ENCODE measurements around the gene NOS3.

NOS3 gene

GRCh38 chr7:150990416-150991186 is at the start of gene NOS3:
TSS of gene NOS3 (plus strand) at chr7:150991017. CDS start at chr7:150993804, 2,787 bp downstream.
- no peak for DNase-seq

- DNase-seq: no peak
Observed at GRCh38 chr7:150941351-150942000, 49.3 kb upstream of the NOS3 start.

DNA sequence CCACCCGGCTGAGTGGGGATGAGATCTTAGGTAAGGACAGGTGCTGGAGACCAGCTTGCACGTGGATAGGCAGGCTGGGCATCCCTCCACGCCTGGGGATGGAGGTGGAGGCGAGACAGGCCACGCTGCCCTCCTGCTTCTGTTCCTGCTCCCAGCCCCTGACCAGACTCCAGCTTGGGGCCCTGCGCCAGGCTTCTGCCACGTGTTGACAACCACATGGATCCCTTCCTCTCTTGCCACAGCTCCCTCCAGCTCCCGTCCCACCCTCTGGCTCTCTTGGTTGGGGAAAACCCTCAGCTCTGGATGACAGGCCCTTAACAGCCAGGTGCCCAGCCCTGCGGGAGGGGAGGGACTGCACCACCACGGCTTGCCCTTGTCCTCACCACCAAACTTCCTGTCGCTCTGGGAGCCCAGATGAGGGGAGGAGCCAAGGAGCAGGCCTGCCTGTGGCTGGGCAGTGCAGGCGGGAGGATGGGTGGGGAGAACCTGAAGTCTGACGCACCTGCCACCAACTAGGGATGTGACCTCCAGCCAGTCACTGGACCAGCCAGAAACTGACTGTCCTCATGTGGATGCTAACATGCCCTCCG is 48.7 kb upstream of the NOS3 start:
- peak; percentile 26 for DNase-seq

GRCh38 chr7:150942591-150943452 is 48.0 kb upstream of the NOS3 start:
- DNase-seq: no peak

GRCh38 chr7:150943453-150943814 is 47.4 kb upstream of the NOS3 start:
- no peak for DNase-seq

DNA sequence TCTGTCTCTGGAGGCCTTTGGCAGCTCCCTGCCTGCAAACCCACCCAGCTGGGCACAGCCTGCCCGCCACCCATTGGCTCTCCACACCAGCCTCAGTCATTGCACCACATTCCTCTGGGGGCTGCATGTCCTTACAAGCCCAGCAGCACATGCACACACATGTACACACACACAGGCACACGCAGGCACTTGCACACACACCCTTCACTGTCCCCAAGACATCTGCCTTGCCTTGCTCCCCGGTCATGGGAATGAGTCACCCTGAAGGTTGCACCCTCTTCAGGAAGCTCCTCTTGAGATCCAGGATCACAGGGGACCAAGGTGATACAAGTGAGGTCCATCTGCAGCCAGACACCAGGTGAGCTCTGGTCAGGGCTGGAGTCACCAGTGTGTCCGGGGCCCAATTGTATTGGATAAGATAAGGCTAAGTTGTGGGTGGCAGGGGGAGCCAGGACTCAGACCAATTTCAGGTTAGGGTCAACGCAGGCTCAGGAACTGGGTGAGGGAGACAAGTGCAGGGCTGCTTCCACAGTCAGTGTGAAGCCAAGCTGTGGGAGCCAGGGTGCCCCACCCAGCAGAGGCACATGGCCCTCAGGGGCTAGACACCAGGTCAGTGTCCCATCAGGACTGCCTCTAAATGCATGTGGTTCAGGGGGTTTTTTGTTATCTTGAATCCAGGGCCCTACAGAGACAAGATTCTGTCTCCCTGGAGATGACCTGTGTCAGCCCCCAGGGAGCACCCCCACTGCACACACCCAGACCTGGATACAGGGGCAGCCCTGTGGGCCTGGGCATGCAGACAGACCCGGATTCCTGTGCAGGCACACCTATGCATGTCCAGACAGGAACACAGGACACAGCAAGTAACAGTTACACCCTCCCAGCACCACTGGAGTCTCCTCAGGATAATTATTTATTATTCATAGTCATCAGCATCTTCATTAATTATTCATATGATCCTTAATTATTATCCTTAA is 46.5 kb upstream of the NOS3 start:
- no peak for DNase-seq

DNA sequence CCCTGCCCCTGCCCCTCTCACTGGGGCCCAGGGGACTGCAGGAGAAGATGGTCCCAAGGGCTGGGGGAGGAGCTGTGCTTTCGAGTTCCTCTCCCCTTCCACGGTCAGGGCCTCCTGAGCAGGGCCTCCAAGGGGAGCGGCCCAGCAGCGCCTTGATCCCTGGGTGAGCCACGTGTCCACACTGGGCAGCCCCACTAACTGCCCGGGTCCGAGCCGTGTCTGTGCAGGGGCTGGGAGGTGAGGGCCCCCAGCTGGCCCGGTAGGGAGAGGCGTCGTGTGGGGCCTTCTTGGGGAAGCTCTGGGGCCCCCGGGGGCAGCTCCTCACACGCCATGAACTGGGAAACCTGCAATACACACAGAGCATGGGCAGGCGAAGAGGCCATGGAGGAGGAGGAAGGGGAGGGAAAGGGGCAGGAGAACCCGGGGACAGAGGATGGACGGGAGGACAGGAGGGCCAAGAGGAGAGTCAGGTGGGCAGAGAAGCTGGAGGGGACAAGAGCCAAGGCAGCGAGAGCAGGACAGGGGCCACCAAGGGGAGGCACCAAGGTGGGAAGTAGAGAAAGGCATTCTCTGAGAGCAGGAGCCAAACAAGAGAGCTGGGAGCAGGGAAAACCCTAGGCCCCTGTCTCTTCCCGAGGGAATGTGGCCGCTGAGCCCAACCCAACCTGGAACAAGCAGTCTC is 45.5 kb upstream of the NOS3 start:
- no peak for DNase-seq

DNA sequence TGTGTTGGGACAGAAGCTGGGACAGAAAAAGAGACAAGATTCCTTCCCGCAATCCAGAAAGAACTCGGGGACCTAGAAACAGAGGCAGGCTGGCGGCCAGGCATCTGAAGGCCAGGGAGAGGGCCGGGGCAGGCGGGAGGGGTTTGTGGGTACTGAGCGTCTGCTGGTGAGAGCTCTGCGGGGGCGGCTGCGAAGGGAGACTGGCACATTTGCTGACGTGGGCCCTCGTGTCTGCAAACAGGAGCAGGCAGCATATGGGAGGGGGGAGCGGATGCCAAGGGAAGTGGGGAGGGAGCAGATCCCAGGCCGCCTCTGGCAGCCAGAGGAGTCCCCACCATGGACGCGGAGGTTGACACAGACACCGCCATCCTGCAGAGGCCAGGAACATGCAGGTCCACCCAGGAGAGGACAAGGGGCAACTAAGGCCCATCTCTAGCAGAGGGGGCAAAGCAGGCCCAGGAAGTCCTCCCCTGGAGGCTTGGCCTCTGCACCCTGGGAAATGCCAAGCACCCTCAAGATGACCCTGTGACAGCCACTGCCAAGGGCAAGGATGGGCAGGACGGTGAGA is 44.9 kb upstream of the NOS3 start:
- no peak for DNase-seq

- no peak for DNase-seq
Observed at GRCh38 chr7:150946421-150947240, 44.2 kb upstream of the NOS3 start.

DNA sequence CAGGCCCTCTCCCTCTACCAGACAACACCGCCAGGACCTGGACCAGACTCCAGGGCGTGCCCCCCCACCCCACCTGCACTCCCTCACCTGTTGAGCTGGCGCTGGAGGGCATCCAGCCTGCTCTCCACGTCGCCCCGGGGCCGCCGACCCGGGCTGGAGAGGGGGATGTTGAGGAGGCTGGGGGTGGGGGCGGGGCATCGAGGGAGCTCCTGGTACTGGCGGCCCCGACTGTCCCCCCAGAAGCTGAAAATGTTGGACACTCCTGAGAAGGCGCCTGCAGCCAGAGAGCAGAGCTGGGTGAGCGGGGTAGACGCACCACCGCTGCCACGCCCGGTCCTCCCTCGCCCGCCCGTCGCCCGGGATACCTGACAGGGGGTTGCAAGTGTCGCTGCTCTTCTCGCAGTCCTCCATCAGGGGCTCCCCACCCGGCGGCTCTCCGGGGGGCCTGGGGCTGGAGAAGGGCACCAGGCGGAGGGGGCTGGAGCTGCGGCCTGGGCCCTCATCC is 43.5 kb upstream of the NOS3 start:
- DNase-seq: no peak

DNA sequence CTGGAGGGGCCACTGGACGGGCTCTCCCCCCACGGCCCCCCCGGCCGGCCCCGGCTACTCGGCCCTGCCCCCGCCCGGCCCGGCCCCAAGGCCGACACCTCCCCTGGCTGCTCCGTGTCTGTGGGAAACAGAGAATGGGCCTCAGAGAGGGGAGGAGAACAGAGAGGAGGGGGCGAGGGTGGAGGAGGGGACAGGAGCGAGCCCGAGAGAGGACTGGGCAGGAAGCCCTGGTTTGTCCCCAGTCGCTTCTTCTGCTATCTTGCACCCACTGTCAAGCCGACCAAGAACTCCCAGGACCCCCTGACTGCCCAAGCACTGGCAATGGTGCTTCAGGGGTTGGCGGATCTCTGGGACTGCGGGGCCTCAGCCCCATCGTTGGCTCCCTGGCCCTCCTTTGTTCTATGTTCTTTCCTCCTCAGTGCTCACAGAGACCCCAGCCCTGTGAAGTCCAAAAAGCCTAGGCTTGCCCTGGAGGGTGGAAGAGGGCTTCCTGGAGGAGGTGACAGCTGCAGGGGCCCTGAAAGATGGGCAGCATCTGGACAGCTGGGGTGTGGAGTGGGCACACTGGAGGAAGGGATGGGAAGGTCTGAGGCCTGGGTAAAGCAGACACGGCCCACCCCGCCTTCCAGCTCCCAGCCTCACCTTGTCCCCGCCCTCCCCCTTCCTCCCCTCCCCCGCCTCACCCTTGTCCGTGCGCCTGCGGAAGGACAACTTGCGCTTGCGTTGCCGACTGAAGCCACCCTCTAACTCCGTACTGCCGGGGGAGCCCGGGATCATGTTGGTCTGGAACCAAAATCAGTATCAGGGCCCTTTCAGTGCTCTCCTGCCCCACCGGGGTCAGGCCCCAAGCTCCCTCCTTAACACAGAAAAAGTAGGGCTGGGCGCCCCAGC is 42.8 kb upstream of the NOS3 start:
- no peak for DNase-seq

- DNase-seq: no peak
Observed at GRCh38 chr7:150948791-150949251, 42.0 kb upstream of the NOS3 start.

- DNase-seq: no peak
Observed at GRCh38 chr7:150949564-150949963, 41.3 kb upstream of the NOS3 start.

DNA sequence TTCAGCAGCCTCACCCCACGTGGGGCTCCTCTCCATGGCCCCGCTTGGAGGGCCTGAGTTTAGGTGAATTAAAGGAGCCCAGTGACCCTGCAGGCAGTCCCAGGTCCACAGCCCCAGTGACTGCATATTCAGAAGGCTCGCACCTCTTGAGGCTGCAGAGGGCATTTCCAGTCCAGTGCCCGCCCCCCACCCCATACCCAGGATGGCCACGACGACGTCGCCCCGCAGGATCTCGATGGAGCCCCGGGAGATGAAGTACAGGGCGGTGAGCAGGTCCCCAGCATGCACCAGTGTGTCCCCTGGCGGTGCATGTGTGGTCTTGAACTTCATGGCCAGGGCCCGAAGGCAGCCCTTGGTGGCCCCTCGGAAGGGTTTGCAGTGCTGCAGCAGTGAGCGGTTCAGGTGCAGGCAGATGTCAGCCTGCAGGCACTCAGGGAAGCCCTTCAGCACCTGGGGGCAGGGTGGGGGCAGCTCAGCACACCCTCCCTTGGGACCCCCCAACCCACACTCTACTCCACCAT is 40.8 kb upstream of the NOS3 start:
- DNase-seq: no peak

DNA sequence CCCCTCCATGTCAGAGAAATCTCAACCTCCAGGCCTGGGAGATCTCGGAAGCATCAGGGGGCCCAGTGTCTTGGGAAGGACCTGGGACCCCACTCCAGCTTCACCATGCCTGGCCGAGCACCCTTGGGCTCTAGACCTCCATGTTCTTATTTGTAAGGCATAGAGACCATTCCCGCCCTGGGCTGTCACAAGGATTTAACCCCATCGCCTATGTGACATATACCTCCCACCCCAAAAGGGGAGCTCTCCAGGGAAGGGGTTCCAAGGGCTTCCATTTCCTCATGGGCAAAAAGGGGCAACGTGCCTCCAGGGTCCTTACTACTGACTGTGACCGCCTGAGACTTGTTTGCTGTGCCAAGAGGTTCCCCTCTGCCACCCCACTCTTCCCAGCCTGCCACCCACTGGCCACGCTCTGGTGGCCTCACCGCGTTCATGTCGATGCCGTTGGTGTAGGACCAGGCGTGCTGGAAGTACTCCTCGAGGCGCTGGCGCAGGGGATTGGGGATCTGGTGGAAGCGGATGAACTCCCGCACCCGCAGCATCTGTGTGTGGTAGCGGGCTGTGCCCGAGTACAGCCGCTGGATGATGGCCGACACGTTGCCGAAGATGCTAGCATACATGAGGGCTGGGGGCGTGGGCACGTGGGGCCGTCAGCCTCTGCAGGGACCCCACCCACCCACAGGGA is 40.2 kb upstream of the NOS3 start:
- no peak for DNase-seq

- DNase-seq: no peak
Observed at GRCh38 chr7:150951181-150951520, 39.7 kb upstream of the NOS3 start.

- DNase-seq: no peak
Observed at GRCh38 chr7:150951521-150951920, 39.3 kb upstream of the NOS3 start.

Data from stimulated activated CD4-positive, alpha-beta T cell treated with anti-CD3 and anti-CD28 coated beads, Interleukin-12 subunit alpha, Interleukin-12 subunit beta, amount 100 ng/mL, for 4 hours (primary cell).